ENCODE data around the gene SLC34A2.
"Not testable (repeated sequence)": the region's sequence is repeated elsewhere in the genome, so short reads cannot be mapped to it uniquely, and the experiment has no call there.

Gene SLC34A2, protein sequence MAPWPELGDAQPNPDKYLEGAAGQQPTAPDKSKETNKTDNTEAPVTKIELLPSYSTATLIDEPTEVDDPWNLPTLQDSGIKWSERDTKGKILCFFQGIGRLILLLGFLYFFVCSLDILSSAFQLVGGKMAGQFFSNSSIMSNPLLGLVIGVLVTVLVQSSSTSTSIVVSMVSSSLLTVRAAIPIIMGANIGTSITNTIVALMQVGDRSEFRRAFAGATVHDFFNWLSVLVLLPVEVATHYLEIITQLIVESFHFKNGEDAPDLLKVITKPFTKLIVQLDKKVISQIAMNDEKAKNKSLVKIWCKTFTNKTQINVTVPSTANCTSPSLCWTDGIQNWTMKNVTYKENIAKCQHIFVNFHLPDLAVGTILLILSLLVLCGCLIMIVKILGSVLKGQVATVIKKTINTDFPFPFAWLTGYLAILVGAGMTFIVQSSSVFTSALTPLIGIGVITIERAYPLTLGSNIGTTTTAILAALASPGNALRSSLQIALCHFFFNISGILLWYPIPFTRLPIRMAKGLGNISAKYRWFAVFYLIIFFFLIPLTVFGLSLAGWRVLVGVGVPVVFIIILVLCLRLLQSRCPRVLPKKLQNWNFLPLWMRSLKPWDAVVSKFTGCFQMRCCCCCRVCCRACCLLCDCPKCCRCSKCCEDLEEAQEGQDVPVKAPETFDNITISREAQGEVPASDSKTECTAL

DNA sequence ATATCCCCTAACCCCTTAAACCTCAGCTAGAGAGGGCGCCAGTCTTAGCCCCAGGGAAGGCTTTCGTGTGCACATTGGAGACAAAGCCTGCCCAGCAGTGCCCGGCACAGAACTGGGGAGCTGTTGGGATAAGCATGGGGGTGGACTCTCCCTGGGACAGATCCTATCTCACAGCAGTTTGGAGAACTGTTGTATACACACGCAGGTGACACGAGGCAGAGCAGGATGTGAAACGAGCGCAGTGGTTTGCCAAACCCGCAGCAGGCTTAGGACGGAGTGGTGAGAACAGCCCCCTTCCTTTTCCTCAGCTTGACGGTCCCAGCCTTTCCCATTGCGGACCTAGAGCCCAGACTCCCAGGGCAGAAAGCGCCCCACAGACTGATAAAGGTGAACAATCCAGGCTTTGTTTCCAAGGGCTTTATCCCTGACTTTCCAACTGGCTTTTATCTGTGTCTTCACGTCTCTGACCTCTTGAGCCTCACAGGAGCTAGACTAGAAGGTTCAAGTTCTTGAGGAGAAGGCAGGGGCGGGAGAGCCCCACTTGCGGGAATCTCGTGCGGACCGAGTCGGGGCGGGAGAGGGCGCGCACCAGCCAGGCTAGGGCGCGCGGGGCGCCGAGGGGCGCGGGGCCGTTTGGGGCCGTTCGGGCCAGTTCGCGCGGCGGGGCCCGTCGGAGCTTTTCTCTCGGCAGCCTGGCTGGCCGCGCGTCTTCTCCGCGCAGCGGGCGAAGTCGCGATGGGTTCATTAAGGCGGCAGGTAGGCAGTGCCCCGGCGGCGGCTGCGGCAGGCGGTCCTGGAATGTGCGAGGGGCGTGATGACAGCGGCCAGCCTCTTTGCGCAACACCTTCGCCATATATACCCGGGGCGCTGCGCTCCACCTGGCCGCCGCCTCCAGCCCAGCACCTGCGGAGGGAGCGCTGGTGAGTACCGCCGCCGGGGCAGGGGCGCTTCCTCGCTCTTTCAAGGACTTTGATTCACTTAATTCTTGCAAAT lies at the start of gene SLC34A2:
TSS of gene SLC34A2 (plus strand) at position 881 of the 993 bp plus-strand sequence. CDS start 6,650 bp downstream, outside the sequence.
- H3K36me3 ChIP-seq (ENCODE audit: control insufficient read depth in 2 of 2, insufficient read depth in 2 of 2, low read length in 2 of 2) = no peaks in the 10 kb centered on the region
- H3K9me3 ChIP-seq (ENCODE audit: control insufficient read depth in 2 of 2, low read length in 2 of 2) = no peaks in the 10 kb centered on the region
- H3K27ac ChIP-seq (ENCODE audit: low read length) = no peak within 1 kb of the TSS
- no peak within 1 kb of the TSS for H3K4me3 ChIP-seq (ENCODE audit: low read length in 2 of 2)
- H3K27me3 ChIP-seq (ENCODE audit: control insufficient read depth in 1 of 2, insufficient read depth in 2 of 2, low read length in 2 of 2) = peaks cover 16 to 20% of the 10 kb centered on the region in 2 donors
- H3K9ac ChIP-seq (ENCODE audit: low read length in 2 of 2) = no peak within 1 kb of the TSS
- peaks cover 2% of the 10 kb centered on the region for H3K4me1 ChIP-seq (ENCODE audit: control insufficient read depth, insufficient read depth, low read length)

DNA sequence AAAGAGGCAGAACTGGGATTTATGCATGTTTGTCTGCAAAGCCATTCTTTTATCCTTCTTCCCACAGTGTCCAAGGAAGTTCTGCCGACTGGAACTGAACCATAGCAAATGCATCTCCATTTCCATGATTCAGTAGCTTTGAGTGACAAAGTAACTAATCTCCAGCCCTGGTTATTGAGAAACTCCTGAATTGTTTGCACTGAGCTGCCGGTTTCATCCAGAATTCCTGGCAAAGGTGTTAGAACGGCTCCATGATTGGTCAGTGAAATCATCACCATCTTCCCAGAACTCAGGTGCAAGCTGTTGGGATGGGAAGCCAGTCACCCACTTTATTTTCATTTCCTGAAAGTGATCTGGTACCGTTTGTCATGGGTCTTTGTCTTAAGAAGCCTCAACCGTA lies 47.0 kb upstream of the SLC34A2 start:
- Histone ChIP-seq H3K4me3 (ENCODE audit: low read length in 2 of 2) (no peak overlapping the region), H3K9ac (ENCODE audit: low read length in 2 of 2) (no peak overlapping the region), H3K4me1 (ENCODE audit: control insufficient read depth, insufficient read depth, low read length) (no peaks in the 10 kb centered on the region), H3K36me3 (ENCODE audit: control insufficient read depth in 2 of 2, insufficient read depth in 2 of 2, low read length in 2 of 2) (no peaks in the 10 kb centered on the region), H3K27me3 (ENCODE audit: control insufficient read depth in 1 of 2, insufficient read depth in 2 of 2, low read length in 2 of 2) (no peaks in the 10 kb centered on the region), H3K27ac (ENCODE audit: low read length) (no peak overlapping the region), H3K9me3 (ENCODE audit: control insufficient read depth in 2 of 2, low read length in 2 of 2) (no peaks in the 10 kb centered on the region)

DNA sequence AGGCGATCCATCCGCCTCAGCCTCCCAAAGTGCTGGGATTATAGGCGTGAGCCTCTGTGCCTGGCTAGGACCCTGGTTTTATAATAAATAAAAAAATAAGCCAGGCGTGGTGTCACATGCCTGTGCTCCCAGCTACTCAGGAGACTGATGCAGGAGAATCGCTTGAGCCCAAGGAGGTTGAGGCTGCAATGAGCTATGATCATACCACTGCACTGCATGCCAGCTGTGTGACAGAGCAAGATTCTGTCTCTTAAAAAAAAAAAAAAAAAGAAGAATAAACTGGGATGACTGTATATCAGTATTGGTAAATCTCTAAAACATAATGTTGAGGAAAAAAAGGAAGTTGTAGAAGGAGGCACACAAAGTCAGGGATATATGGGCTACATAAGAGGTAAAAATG lies 45.7 kb upstream of the SLC34A2 start:
- no peaks in the 10 kb centered on the region for H3K36me3 ChIP-seq (ENCODE audit: control insufficient read depth in 2 of 2, insufficient read depth in 2 of 2, low read length in 2 of 2)
- no peak overlapping the region for H3K4me3 ChIP-seq (ENCODE audit: low read length in 2 of 2)
- H3K4me1 ChIP-seq (ENCODE audit: control insufficient read depth, insufficient read depth, low read length) = no peaks in the 10 kb centered on the region
- no peak overlapping the region for H3K27ac ChIP-seq (ENCODE audit: low read length)
- no peaks in the 10 kb centered on the region for H3K9me3 ChIP-seq (ENCODE audit: control insufficient read depth in 2 of 2, low read length in 2 of 2)
- no peaks in the 10 kb centered on the region for H3K27me3 ChIP-seq (ENCODE audit: control insufficient read depth in 1 of 2, insufficient read depth in 2 of 2, low read length in 2 of 2)
- H3K9ac ChIP-seq (ENCODE audit: low read length in 2 of 2) = no peak overlapping the region

DNA sequence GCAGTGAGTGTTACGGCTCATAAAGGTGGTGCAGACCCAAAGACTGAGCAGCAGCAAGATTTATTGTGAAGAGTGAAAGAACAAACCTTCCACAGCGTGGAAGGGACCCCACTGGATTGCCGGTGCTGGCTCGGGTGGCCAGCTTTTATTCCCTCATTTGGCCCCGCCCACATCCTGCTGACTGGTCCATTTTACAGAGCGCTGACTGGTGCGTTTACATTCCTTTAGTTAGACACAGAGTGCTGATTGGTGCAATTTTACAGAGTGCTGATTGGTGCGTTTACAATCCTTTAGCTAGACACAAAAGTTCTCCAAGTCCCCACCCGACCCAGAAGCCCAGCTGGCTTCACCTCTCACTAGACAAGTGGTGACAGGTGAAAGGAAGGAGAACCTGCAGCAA lies 42.0 kb upstream of the SLC34A2 start:
- not testable (repeated sequence) for H3K27ac ChIP-seq (ENCODE audit: low read length); H3K9ac ChIP-seq (ENCODE audit: low read length in 2 of 2); H3K4me3 ChIP-seq (ENCODE audit: low read length in 2 of 2); H3K4me1 ChIP-seq (ENCODE audit: control insufficient read depth, insufficient read depth, low read length); H3K27me3 ChIP-seq (ENCODE audit: control insufficient read depth in 1 of 2, insufficient read depth in 2 of 2, low read length in 2 of 2); H3K9me3 ChIP-seq (ENCODE audit: control insufficient read depth in 2 of 2, low read length in 2 of 2); H3K36me3 ChIP-seq (ENCODE audit: control insufficient read depth in 2 of 2, insufficient read depth in 2 of 2, low read length in 2 of 2)

DNA sequence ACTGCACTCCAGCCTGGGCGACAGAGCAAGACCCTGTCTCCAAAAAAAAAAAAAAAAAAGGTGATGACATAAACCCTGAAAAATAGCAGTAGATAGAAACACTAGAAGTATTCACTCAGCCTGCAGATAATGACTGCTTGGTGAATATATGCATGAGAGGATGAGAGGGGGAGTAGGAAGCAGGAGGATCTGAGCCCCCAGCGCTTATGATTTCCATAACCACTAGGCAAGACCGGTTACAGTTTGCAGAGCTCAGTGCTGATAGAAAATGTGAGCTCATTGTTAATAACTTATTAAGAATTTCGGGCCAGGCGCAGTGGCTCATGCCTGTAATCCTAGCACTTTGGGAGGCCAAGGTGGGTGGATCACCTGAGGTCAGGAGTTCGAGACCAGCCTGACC lies 40.8 kb upstream of the SLC34A2 start:
- H3K9me3 ChIP-seq (ENCODE audit: control insufficient read depth in 2 of 2, low read length in 2 of 2) = no peaks in the 10 kb centered on the region
- H3K4me3 ChIP-seq (ENCODE audit: low read length in 2 of 2) = no peak overlapping the region
- H3K9ac ChIP-seq (ENCODE audit: low read length in 2 of 2) = no peak overlapping the region
- no peaks in the 10 kb centered on the region for H3K27me3 ChIP-seq (ENCODE audit: control insufficient read depth in 1 of 2, insufficient read depth in 2 of 2, low read length in 2 of 2)
- no peak overlapping the region for H3K27ac ChIP-seq (ENCODE audit: low read length)
- H3K36me3 ChIP-seq (ENCODE audit: control insufficient read depth in 2 of 2, insufficient read depth in 2 of 2, low read length in 2 of 2) = no peaks in the 10 kb centered on the region
- H3K4me1 ChIP-seq (ENCODE audit: control insufficient read depth, insufficient read depth, low read length) = no peaks in the 10 kb centered on the region

DNA sequence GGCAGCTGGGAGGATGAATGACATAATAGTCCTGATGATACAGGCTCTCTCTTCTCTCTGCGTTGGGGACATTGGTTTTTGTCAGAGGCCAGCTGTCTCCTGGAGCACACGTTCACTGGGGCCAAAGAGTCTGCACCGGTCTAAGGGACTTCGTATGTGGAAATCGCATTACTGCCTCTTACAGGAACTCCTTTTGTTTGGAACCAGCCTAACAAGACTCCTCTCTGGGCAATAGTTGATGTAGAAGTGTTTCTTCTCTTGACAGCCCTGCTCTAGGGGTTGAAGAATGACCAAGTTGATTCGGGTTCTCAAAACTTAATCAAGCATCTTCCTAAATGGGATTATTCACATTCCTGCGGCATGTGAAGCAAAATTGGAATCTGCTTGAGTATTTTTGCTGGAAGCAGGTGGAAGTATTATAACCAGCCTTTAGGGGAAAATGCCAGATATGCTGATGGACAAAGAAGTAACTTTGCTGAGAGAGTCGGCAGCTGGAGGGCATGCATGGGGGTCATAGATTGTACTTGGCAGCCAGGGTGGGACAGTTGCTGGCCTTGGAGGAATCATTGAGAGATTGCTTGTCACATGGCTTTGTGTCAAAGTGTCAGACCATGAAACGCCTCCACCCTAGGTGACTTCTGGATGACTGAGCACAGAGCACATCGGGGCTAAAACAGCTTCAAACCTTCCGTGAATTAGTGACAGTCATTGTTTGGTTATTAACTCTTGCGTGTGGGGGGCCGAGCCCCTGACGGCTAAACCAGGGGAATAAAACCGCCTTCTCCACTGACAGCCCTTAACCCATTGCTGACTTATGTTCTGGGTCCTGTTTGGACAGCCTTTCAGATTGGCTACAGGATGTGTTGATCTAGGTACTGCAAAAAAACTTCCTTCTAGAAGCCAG lies 34.4 kb upstream of the SLC34A2 start:
- Histone ChIP-seq H3K27me3 (ENCODE audit: control insufficient read depth in 1 of 2, insufficient read depth in 2 of 2, low read length in 2 of 2) (no peaks in the 10 kb centered on the region), H3K9me3 (ENCODE audit: control insufficient read depth in 2 of 2, low read length in 2 of 2) (no peaks in the 10 kb centered on the region), H3K9ac (ENCODE audit: low read length in 2 of 2) (no peak overlapping the region), H3K4me3 (ENCODE audit: low read length in 2 of 2) (no peak overlapping the region), H3K36me3 (ENCODE audit: control insufficient read depth in 2 of 2, insufficient read depth in 2 of 2, low read length in 2 of 2) (no peaks in the 10 kb centered on the region), H3K4me1 (ENCODE audit: control insufficient read depth, insufficient read depth, low read length) (no peaks in the 10 kb centered on the region), H3K27ac (ENCODE audit: low read length) (no peak overlapping the region)

DNA sequence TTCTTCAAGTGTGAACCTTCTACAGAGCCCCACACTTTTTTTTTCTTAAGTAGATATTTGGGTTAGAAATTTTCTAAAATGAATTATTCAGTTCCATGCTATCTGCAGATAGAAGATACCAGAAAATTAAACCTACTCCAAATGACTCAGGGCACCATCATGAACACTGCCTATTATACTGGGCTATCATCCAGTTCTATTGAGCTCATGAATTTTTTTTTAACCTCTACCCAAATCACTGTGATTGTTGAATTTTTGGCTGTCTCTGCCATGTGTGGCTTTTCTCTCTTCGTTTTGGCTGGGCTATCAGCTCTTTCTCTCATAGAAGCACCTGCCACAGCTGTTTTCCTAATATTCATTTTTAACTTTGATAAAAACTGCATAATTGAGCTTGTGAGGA lies 31.0 kb upstream of the SLC34A2 start:
- Histone ChIP-seq H3K27ac (ENCODE audit: low read length) (no peak overlapping the region), H3K9ac (ENCODE audit: low read length in 2 of 2) (no peak overlapping the region), H3K36me3 (ENCODE audit: control insufficient read depth in 2 of 2, insufficient read depth in 2 of 2, low read length in 2 of 2) (no peaks in the 10 kb centered on the region), H3K4me3 (ENCODE audit: low read length in 2 of 2) (no peak overlapping the region), H3K27me3 (ENCODE audit: control insufficient read depth in 1 of 2, insufficient read depth in 2 of 2, low read length in 2 of 2) (no peaks in the 10 kb centered on the region), H3K4me1 (ENCODE audit: control insufficient read depth, insufficient read depth, low read length) (no peaks in the 10 kb centered on the region), H3K9me3 (ENCODE audit: control insufficient read depth in 2 of 2, low read length in 2 of 2) (no peaks in the 10 kb centered on the region)

DNA sequence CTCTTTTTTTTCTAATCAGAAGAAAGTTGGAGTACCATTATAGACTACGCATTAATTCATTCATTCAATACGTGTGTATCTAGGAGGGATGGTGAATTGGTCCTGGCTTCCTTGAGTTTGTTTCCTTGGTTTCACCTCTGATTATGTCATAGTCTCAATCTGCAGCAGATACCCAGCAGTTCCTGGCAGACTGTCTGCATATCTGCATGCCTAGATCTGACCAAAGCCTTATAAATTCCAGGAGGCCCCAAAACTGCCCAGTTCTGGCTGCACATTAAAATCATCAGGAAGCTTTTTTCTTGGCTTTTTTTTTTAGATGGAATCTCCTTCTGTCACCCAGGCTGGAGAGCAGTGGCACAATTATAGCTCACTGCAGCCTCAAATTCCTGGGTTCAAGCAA lies 27.2 kb upstream of the SLC34A2 start:
- Histone ChIP-seq H3K27me3 (ENCODE audit: control insufficient read depth in 1 of 2, insufficient read depth in 2 of 2, low read length in 2 of 2) (peaks cover 0 to under 1% of the 10 kb centered on the region in 2 donors), H3K27ac (ENCODE audit: low read length) (no peak overlapping the region), H3K9ac (ENCODE audit: low read length in 2 of 2) (no peak overlapping the region), H3K4me3 (ENCODE audit: low read length in 2 of 2) (no peak overlapping the region), H3K9me3 (ENCODE audit: control insufficient read depth in 2 of 2, low read length in 2 of 2) (peaks cover 0 to 2% of the 10 kb centered on the region in 2 donors), H3K36me3 (ENCODE audit: control insufficient read depth in 2 of 2, insufficient read depth in 2 of 2, low read length in 2 of 2) (no peaks in the 10 kb centered on the region), H3K4me1 (ENCODE audit: control insufficient read depth, insufficient read depth, low read length) (no peaks in the 10 kb centered on the region)

DNA sequence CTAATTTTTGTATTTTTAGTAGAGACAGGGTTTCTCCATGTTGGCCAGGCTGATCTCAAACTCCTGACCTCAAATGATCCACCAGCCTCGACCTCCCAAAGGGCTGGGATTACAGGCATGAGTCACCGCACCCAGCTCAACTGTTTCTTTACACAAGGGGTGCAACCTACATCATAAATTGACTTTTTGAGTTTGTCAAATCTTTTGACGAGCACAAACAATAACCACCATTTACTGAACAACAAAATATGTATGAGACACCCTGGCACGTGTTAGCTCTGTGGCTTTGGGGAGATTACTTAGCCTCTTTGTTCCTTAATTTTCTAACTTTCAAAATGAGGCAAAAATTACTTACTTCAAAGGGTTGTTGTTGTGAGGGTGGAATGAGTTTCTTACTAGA lies 23.5 kb upstream of the SLC34A2 start:
- Histone ChIP-seq H3K4me1 (ENCODE audit: control insufficient read depth, insufficient read depth, low read length) (no peaks in the 10 kb centered on the region), H3K27me3 (ENCODE audit: control insufficient read depth in 1 of 2, insufficient read depth in 2 of 2, low read length in 2 of 2) (peaks cover 0 to 2% of the 10 kb centered on the region in 2 donors), H3K4me3 (ENCODE audit: low read length in 2 of 2) (no peak overlapping the region), H3K36me3 (ENCODE audit: control insufficient read depth in 2 of 2, insufficient read depth in 2 of 2, low read length in 2 of 2) (no peaks in the 10 kb centered on the region), H3K27ac (ENCODE audit: low read length) (no peak overlapping the region), H3K9ac (ENCODE audit: low read length in 2 of 2) (no peak overlapping the region), H3K9me3 (ENCODE audit: control insufficient read depth in 2 of 2, low read length in 2 of 2) (peaks cover 0 to 3% of the 10 kb centered on the region in 2 donors)

DNA sequence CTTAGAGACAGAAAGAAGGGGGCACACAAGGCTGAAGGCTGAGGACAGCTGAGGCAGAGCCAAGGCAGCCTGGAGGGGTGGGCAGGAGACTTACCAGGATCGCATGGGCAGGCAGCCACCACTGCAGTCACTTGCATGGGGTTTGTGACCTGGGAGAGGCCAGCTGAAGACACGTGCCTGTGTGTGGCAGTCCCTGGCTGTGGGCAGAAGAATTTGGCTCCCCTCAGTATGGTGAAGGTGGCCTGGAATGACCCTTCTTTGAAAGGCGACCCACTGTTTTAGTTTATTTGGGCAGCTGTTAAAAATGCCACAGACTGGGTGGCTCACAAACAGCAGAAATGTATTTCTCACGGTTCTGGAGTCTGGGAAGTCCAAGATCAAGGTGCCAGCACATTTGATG lies 22.1 kb upstream of the SLC34A2 start:
- Histone ChIP-seq H3K9me3 (ENCODE audit: control insufficient read depth in 2 of 2, low read length in 2 of 2) (peaks cover 0 to 3% of the 10 kb centered on the region in 2 donors), H3K9ac (ENCODE audit: low read length in 2 of 2) (no peak overlapping the region), H3K4me3 (ENCODE audit: low read length in 2 of 2) (no peak overlapping the region), H3K4me1 (ENCODE audit: control insufficient read depth, insufficient read depth, low read length) (no peaks in the 10 kb centered on the region), H3K27me3 (ENCODE audit: control insufficient read depth in 1 of 2, insufficient read depth in 2 of 2, low read length in 2 of 2) (peaks cover 0 to 2% of the 10 kb centered on the region in 2 donors), H3K36me3 (ENCODE audit: control insufficient read depth in 2 of 2, insufficient read depth in 2 of 2, low read length in 2 of 2) (no peaks in the 10 kb centered on the region), H3K27ac (ENCODE audit: low read length) (no peak overlapping the region)
